Kidney (tissue), 14 donors: Measurements from ENCODE around the gene C11orf24. TPM values are rescaled to one million over a fixed set of nuclear protein-coding genes. Genes with fewer than 3 reads are reported as not detected.

ENCODE experiments used
- DNase-seq, 5 donors: peaks; one replicate each; pipeline ENCODE4 v3.0.0-alpha.2; 2013 to 2020
- FAIRE-seq: peaks from 2 replicates; lab custom pipeline; 2012; peaks lifted over from hg19 to GRCh38; lab: Jason Lieb, UNC
- H3K27ac ChIP-seq, 2 donors: one replicate each; pipeline ENCODE4 v1.7.0; 2013; ENCODE audit warnings: low read depth in 2 of 2, low read length in 2 of 2, inconsistent platforms in 1 of 2
- H3K27me3 ChIP-seq: one replicate; pipeline ENCODE4 v1.7.1; 2013; ENCODE audit warnings: low read length, inconsistent platforms; ENCODE audit not compliant: control insufficient read depth, insufficient read depth
- H3K36me3 ChIP-seq, 3 donors: one replicate each; pipeline versions ENCODE4 v1.7.0 to v1.7.1; 2013; ENCODE audit warnings: low read length in 3 of 3, control low read depth in 1 of 3, inconsistent platforms in 1 of 3; ENCODE audit not compliant: insufficient read depth in 3 of 3, control insufficient read depth in 2 of 3
- H3K4me1 ChIP-seq, 3 donors: one replicate each; pipeline versions ENCODE4 v1.7.0 to v1.7.1; 2013; ENCODE audit warnings: low read length in 3 of 3, inconsistent platforms in 1 of 3, low read depth in 1 of 3; ENCODE audit not compliant: control insufficient read depth in 2 of 3, insufficient read depth in 2 of 3
- H3K4me3 ChIP-seq, 3 donors: one replicate each; pipeline versions ENCODE4 v1.7.0 to v1.8.1; 2013; ENCODE audit warnings: low read length in 3 of 3, control low read depth in 1 of 3, inconsistent platforms in 1 of 3
- H3K9ac ChIP-seq, 3 donors: one replicate each; pipeline versions ENCODE4 v1.7.0 to v1.7.1; 2013; ENCODE audit warnings: low read length in 3 of 3, control low read depth in 1 of 3, inconsistent platforms in 1 of 3
- H3K9me3 ChIP-seq, 3 donors: one replicate each; pipeline versions ENCODE4 v1.7.0 to v1.7.1; 2013; ENCODE audit warnings: low read length in 3 of 3, control low read depth in 1 of 3, inconsistent platforms in 1 of 3; ENCODE audit not compliant: control insufficient read depth in 2 of 3, insufficient read depth in 1 of 3
- CTCF ChIP-seq: IDR thresholded peaks from 3 replicates; pipeline ENCODE4 v1.5.1; 2012; ENCODE audit warnings: mild to moderate bottlenecking, moderate library complexity, borderline replicate concordance; ENCODE audit not compliant: insufficient read depth; ENCODE audit errors: extremely low read depth
- intact Hi-C: fragments of 100-400 bp; cut with DNase I; formaldehyde crosslinking; loops from one replicate; pipeline ENCODE4 v1.11.1; 2022
- polyA plus RNA-seq: library from polyadenylated mRNA; stranded (reverse); fragments of 350-450 nt; fragmentation: Illumina TruSeq; extraction: RNeasy Lipid Tissue Mini Kit (QIAGEN cat#74804); gene quantifications from one replicate; pipeline ENCODE4 v1.2.3, GENCODE V29; 2014; ENCODE audit warnings: low read depth, low replicate concordance; ENCODE audit not compliant: insufficient read depth
- total RNA-seq: library from RNA; stranded (reverse); fragmentation: NEBNext Ultra II Directional; extraction: Animal tissue kit (Norgen Biotek cat#: 25700); gene quantifications from one replicate; pipeline ENCODE4 v1.2.1, GENCODE V29; 2021
- donor health status: control.
- donor health status: control.
- donor health status: control.
- donor health status: control.
- donor health status: control.
- donor health status: DM: yes; HTN: yes; CAD: no.
- donor health status: Normal renal cell carcinoma (clear cell type).

C11orf24 gene
- total and polyA plus RNA-seq, 2 donors from 2014 or later, result 18.6 to 31.7 TPM

DNA sequence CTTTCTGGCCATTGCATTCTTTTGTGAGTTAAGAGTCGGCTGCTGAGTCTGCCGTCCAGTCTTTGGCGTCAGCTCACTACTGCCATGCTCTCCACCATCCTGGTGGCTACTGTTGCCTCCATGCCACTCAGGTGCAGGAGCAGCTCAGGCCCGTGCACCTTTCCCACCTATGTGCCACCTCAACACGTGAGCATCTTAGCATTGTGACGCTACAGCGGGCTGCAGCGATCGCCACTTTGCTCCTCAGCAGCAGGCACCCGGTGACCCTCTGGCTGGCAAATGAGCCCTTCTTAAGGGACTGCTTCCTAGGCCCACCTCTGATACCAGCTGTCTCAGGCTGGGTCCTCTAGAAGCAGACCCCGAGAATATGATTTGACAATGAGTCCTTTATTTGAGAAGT, 47.2 kb downstream of the C11orf24 start:
- no peak overlapping the region for H3K9ac ChIP-seq
- H3K4me1 ChIP-seq, result no peaks in the 10 kb centered on the region
- H3K27me3 ChIP-seq, result no peaks in the 10 kb centered on the region
- DNase-seq, result no peak
- no peak for FAIRE-seq
- H3K9me3 ChIP-seq, result peaks cover 0 to 4% (median 2%) of the 10 kb centered on the region in 3 donors
- intact Hi-C loops, result no loop called here
- H3K4me3 ChIP-seq, result no peak overlapping the region
- TF ChIP-seq CTCF, result no peak
- no peak overlapping the region for H3K27ac ChIP-seq
- no peaks in the 10 kb centered on the region for H3K36me3 ChIP-seq

- no peaks in the 10 kb centered on the region for H3K27me3 ChIP-seq
- no peak overlapping the region for H3K4me3 ChIP-seq
- DNase-seq (no peak), FAIRE-seq (no peak)
- intact Hi-C loops, result no loop called here
- H3K36me3 ChIP-seq, result no peaks in the 10 kb centered on the region
- TF ChIP-seq CTCF, result no peak
- H3K27ac ChIP-seq, result no peak overlapping the region
- H3K4me1 ChIP-seq, result no peaks in the 10 kb centered on the region
- H3K9me3 ChIP-seq, result no peaks in the 10 kb centered on the region
- no peak overlapping the region for H3K9ac ChIP-seq
Measured at GRCh38 chr11:68223275-68223674, 48.5 kb downstream of the C11orf24 start.

DNA sequence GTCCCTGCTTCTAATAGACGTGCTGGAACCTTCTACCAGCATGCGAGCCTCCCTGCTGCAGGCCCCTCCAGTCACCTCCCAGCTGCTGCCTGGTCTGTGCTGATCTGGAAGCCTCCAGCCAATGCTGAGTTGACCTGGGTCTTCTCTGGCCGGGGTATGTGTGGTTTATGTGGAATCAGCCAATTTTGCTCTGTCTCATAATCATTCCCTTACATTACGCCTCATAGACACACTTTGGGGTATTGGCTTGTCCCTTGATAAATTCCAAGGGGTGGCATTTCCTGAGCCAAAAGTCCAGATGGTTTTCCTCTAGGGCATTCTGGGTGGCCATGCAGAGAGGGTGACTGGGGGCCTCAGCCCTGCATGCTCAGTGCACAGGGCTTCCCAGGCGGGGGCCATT, 50.4 kb downstream of the C11orf24 start:
- Histone ChIP-seq H3K27me3 (no peaks in the 10 kb centered on the region), H3K27ac (no peak overlapping the region), H3K36me3 (no peaks in the 10 kb centered on the region), H3K9ac (no peak overlapping the region), H3K4me1 (no peaks in the 10 kb centered on the region), H3K9me3 (no peaks in the 10 kb centered on the region), H3K4me3 (no peak overlapping the region)
- intact Hi-C loops, result no loop called here
- DNase-seq (no peak), FAIRE-seq (no peak)
- no peak for TF ChIP-seq CTCF
